SH-SY5Y (cell line): Measurements from ENCODE around the gene STX1A.

Source experiments
- GATA2 ChIP-seq: IDR thresholded peaks from 2 replicates; pipeline ENCODE4 v1.6.1; 2011; ENCODE audit warnings: mild to moderate bottlenecking, low read depth, low read length
- GATA3 ChIP-seq: IDR thresholded peaks from 2 replicates; pipeline ENCODE4 v1.6.1; 2011; ENCODE audit warnings: low read depth, mild to moderate bottlenecking, low read length, moderate library complexity

DNA sequence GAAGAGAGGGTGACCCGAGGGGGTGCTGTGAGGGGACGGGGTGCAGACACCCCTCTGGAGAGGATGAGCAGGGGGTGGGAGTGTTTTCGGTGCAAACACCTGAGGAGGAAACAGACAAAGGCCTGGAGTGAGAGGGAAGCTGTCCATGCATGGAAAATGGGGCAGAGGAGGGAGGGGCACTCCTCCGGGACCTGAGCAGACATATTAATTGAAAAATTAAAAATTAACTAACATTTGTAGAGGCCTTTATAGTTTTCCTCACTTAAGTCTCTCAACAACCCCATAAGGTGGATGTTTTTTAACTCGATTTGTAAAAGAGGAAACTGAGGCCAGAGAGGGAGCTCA, 50.6 kb downstream of the STX1A start:
- no peak for TF ChIP-seq GATA2
- TF ChIP-seq GATA3, result no peak
